Muscle layer of duodenum (tissue), 2 donors: ENCODE measurements around the gene CALN1.
"Not testable (repeated sequence)": the region's sequence is repeated elsewhere in the genome, so short reads cannot be mapped to it uniquely, and the experiment has no call there.

ENCODE experiments used
- H3K27ac ChIP-seq: one replicate; pipeline ENCODE4 v1.7.0; 2013; ENCODE audit warnings: mild to moderate bottlenecking, low read length
- H3K27me3 ChIP-seq: one replicate; pipeline ENCODE4 v1.7.0; 2013; ENCODE audit warnings: low read depth, mild to moderate bottlenecking, control low read depth, low read length
- H3K36me3 ChIP-seq, 2 donors: one replicate each; pipeline ENCODE4 v1.7.0; 2013; ENCODE audit warnings: low read length in 2 of 2, control low read depth in 1 of 2, mild to moderate bottlenecking in 1 of 2; ENCODE audit not compliant: insufficient read depth in 2 of 2, control insufficient read depth in 1 of 2
- H3K4me1 ChIP-seq, 2 donors: one replicate each; pipeline ENCODE4 v1.7.0; 2013; ENCODE audit warnings: low read length in 2 of 2, mild to moderate bottlenecking in 2 of 2, control low read depth in 1 of 2, moderate library complexity in 1 of 2; ENCODE audit not compliant: insufficient read depth in 2 of 2, control insufficient read depth in 1 of 2
- H3K4me3 ChIP-seq, 2 donors: one replicate each; pipeline ENCODE4 v1.7.0; 2013; ENCODE audit warnings: low read length in 2 of 2, low read depth in 1 of 2, mild to moderate bottlenecking in 1 of 2
- H3K9me3 ChIP-seq, 2 donors: one replicate each; pipeline ENCODE4 v1.7.0; 2013; ENCODE audit warnings: low read length in 2 of 2, control low read depth in 1 of 2, mild to moderate bottlenecking in 1 of 2; ENCODE audit not compliant: control insufficient read depth in 1 of 2
- donor health status: healthy.

The CALN1 gene

DNA sequence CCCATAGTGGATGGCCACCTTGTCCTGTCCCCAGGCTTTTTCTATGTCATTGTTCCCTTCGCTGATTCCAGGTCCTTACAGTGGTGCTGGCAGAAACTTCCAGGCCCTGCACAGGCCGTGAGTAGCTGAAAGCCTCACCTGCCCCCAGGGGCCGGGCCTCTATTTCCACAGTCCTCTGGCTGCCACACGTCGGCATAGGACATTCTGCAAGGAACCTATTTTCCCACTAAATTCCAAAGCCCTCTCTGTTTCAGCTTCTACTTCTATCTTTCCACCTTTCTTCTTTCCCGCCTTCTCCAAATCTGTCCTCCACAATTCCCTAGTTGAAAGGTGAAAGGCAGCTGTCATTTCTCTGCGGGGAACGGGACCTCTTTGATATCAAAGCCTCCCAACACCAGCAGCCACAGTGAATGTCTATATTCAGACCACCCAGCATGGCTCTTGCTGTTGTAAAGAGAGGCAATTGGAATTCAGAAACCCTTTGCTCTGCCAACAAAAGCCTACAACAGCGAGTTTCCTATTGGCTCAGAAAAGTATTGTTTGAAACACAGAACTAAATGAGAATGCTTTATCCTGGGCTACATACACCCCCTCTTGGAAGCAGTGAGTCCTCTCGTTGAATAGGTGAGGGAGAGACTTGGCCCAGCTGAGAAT, 672.5 kb downstream of the CALN1 start:
- no peak overlapping the region for H3K4me3 ChIP-seq
- no peaks in the 10 kb centered on the region for H3K4me1 ChIP-seq
- H3K27ac ChIP-seq, result no peak overlapping the region

DNA sequence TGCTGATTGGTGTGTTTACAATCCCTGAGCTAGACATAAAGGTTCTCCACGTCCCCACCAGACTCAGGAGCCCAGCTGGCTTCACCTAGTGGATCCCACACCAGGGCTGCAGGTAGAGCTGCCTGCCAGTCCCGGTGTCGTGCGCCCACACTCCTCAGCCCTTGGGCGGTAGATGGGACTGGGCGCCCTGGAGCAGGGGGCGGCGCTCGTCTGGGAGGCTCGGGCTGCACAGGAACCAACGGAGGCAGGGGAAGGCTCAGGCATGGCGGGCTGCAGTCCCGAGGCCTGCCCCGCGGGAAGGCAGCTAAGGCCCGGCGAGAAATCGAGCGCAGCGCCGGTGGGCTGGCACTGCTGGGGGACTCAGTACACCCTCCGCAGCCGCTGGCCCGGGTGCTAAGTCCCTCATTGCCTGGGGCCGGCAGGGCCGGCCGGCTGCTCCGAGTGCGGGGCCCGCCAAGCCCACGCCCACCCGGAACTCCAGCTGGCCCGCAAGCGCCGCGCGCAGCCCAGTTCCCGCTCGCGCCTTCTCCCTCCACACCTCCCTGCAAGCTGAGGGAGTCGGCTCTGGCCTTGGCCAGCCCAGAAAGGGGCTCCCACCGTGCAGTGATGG, 674.1 kb downstream of the CALN1 start:
- not testable (repeated sequence) for H3K4me3 ChIP-seq, H3K9me3 ChIP-seq, H3K4me1 ChIP-seq, H3K27ac ChIP-seq, H3K27me3 ChIP-seq, H3K36me3 ChIP-seq

More for the DNA sequence above, 672.5 kb downstream of the CALN1 start:
- H3K9me3 ChIP-seq, result no peaks in the 10 kb centered on the region
- no peaks in the 10 kb centered on the region for H3K36me3 ChIP-seq
- H3K27me3 ChIP-seq, result no peaks in the 10 kb centered on the region

DNA sequence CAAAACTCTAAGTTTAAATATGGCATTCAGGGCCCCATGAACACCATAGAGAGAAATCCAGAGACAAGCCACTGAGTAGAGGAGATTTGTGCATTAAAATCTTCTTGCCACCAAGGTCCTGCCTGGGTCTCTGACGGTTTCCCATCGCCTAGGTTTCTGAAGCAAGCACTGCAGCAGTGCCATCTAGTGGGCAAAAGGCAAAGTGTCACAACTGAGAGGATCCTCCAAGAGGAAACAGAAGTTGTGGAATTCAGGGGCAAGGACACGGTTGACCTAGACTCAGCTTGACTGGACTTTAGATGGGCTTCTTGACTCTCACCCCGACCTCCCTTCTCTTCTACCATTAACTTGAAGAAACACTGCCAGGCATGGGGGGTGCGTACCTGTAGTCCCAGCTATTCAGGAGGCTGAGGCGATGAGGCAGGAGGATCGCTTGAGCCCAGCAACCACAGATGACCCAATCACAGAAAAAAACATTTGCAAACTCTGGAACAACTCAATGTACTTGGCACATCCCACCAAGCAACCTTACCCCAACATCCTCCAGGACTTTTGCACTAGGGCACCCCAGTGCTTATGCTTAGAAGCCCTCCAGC, 676.1 kb downstream of the CALN1 start:
- Histone ChIP-seq H3K4me1 (peaks cover 0 to 3% of the 10 kb centered on the region in 2 donors), H3K9me3 (no peaks in the 10 kb centered on the region), H3K36me3 (no peaks in the 10 kb centered on the region), H3K27ac (no peak overlapping the region), H3K4me3 (no peak overlapping the region), H3K27me3 (no peaks in the 10 kb centered on the region)

GRCh38 chr7:71733107-71733870, 678.8 kb downstream of the CALN1 start:
- no peak overlapping the region for H3K27ac ChIP-seq
- peaks cover 0 to 3% of the 10 kb centered on the region in 2 donors for H3K4me1 ChIP-seq
- H3K36me3 ChIP-seq, result no peaks in the 10 kb centered on the region
- H3K4me3 ChIP-seq, result no peak overlapping the region
- H3K9me3 ChIP-seq, result peaks cover 3% of the 10 kb centered on the region in 2 donors
- H3K27me3 ChIP-seq, result no peaks in the 10 kb centered on the region

- no peaks in the 10 kb centered on the region for H3K27me3 ChIP-seq
- H3K9me3 ChIP-seq, result peaks cover 3% of the 10 kb centered on the region in 2 donors
- H3K36me3 ChIP-seq, result no peaks in the 10 kb centered on the region
- H3K4me1 ChIP-seq, result peaks cover 0 to 3% of the 10 kb centered on the region in 2 donors
- H3K27ac ChIP-seq, result no peak overlapping the region
- H3K4me3 ChIP-seq, result no peak overlapping the region
Measured at GRCh38 chr7:71731740-71732139, 680.4 kb downstream of the CALN1 start.
